IPS-18a (cell line): ENCODE measurements around the gene CFAP57.
"Not testable (repeated sequence)": the region's sequence is repeated elsewhere in the genome, so short reads cannot be mapped to it uniquely, and the experiment has no call there.

ENCODE experiments used
- H3K27ac ChIP-seq: one replicate; pipeline ENCODE4 v1.5.1; 2013; ENCODE audit warnings: low read length
- H3K27me3 ChIP-seq: one replicate; pipeline ENCODE4 v1.6.1; 2013; ENCODE audit warnings: mild to moderate bottlenecking, low read length; ENCODE audit not compliant: control insufficient read depth, insufficient read depth
- H3K36me3 ChIP-seq: one replicate; pipeline ENCODE4 v1.6.1; 2013; ENCODE audit warnings: low read depth, low read length; ENCODE audit not compliant: control insufficient read depth
- H3K4me1 ChIP-seq: one replicate; pipeline ENCODE4 v1.6.1; 2013; ENCODE audit warnings: low read depth, low read length; ENCODE audit not compliant: control insufficient read depth
- H3K4me3 ChIP-seq: one replicate; pipeline ENCODE4 v1.5.1; 2013; ENCODE audit warnings: low read length
- H3K9ac ChIP-seq: one replicate; pipeline ENCODE4 v1.6.1; 2013; ENCODE audit warnings: mild to moderate bottlenecking, low read length, moderate library complexity
- H3K9me3 ChIP-seq: one replicate; pipeline ENCODE4 v1.6.1; 2013; ENCODE audit warnings: low read depth, low read length; ENCODE audit not compliant: control insufficient read depth

The CFAP57 gene

GRCh38 chr1:43171876-43172526, at the start of gene CFAP57, which contains the start of gene EBNA1BP2:
Gene CFAP57, plus strand, starts transcription at chr1:43172330. Its CDS starts 424 bp downstream, at chr1:43172754.
Gene EBNA1BP2, minus strand, starts transcription at chr1:43172290. Its CDS starts 172 bp downstream, at chr1:43172118.
- Histone ChIP-seq H3K9me3 (no peaks in the 10 kb centered on the region), H3K27ac (peak within 1 kb of the TSS; percentile 42), H3K4me3 (peak within 1 kb of the TSS; percentile 91), H3K36me3 (peaks cover 30% of the 10 kb centered on the region), H3K27me3 (peaks cover 15% of the 10 kb centered on the region), H3K9ac (peak within 1 kb of the TSS; percentile 65), H3K4me1 (peaks cover 6% of the 10 kb centered on the region)

DNA sequence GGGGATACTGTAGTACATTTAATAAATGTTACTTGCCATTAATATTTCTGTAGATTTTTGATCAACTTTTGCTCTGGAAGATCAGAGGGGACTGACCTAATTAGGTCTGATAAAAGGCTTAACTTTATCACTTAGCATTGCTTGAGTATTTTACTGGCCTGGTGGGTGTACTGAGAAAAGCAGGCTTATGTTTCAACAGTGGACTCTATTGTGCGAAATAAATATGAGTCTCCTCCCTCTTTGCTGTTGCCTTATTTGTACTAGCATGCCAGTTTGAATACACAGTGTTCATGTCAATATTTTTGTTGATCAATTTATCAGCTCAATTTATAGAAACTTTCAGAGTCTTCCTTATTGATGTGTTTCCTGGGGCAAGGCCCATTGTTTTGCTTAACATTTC, 49.1 kb upstream of the CFAP57 start:
- Histone ChIP-seq H3K36me3 (no peaks in the 10 kb centered on the region), H3K9ac (no peak overlapping the region), H3K4me3 (no peak overlapping the region), H3K9me3 (no peaks in the 10 kb centered on the region), H3K4me1 (peaks cover 5% of the 10 kb centered on the region), H3K27me3 (no peaks in the 10 kb centered on the region), H3K27ac (no peak overlapping the region)

- H3K4me3 ChIP-seq, result no peak overlapping the region
- no peak overlapping the region for H3K27ac ChIP-seq
- peaks cover 9% of the 10 kb centered on the region for H3K36me3 ChIP-seq
- H3K9ac ChIP-seq, result no peak overlapping the region
- peaks cover 6% of the 10 kb centered on the region for H3K9me3 ChIP-seq
- H3K27me3 ChIP-seq, result no peaks in the 10 kb centered on the region
- H3K4me1 ChIP-seq, result no peaks in the 10 kb centered on the region
These were observed 43.3 kb upstream of the CFAP57 start for GRCh38 chr1:43128816-43129215.

DNA sequence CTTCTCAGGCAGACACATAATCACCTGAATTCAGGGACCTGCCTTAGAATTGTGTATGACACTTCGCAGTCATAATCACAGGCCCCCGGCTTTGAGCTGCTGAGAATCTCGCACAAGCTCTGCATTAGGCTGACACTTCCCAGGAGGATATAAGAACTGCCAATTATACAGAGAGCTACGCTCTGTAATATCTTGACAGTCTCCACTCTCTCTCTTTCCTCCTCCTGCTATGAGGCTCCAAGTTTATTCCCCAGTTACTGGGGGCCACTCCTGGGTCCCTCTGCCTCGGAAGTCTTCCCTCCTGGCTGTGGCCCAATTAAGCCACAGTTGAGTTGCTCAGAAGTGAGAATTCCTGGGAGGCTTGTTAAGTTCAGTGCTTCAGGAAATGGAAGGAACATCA, 42.7 kb upstream of the CFAP57 start:
- H3K9ac ChIP-seq, result no peak overlapping the region
- H3K27ac ChIP-seq, result no peak overlapping the region
- no peaks in the 10 kb centered on the region for H3K4me1 ChIP-seq
- no peak overlapping the region for H3K4me3 ChIP-seq
- H3K9me3 ChIP-seq, result peaks cover 12% of the 10 kb centered on the region
- H3K36me3 ChIP-seq, result peaks cover 9% of the 10 kb centered on the region
- H3K27me3 ChIP-seq, result no peaks in the 10 kb centered on the region

DNA sequence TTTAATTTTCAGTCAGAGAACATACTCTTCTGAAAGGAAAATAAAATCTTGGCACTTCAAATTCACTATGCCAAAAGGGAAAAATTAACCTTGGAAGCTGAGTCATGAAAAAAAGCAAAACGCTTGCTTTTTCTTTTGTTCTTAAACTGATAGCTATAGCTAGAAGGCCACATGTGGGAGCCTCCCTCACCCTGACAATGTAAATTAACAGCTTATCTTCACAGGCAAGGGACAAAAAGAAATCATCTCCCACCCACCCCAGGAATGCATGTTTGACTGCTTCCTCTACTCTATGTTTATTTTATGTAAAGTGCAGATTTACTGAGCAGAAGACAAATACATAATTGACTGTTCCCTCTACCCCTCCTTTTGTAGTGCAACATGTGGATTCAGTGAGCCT, 38.1 kb upstream of the CFAP57 start:
- no peaks in the 10 kb centered on the region for H3K27me3 ChIP-seq
- H3K4me3 ChIP-seq, result no peak overlapping the region
- H3K9me3 ChIP-seq, result peaks cover 15% of the 10 kb centered on the region
- no peak overlapping the region for H3K9ac ChIP-seq
- H3K27ac ChIP-seq, result no peak overlapping the region
- no peaks in the 10 kb centered on the region for H3K4me1 ChIP-seq
- peaks cover 9% of the 10 kb centered on the region for H3K36me3 ChIP-seq

DNA sequence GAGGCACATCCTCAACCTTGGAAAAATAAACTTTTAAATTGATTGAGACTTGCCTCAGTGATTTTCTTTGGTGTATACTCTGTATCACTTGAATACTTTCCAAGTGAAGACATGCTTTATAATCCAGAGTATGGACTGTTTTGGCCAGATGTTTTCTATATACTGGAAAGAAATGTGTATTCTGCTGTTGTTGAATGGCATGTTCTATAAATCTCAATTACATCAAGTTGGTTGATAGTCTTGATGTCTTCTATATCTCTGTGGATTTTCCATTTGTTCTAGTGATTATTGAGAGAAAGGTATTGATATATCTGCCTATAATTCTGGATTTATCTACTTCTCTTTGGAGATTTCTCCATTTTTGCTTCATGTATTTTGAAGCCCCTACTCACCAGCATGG, 37.5 kb upstream of the CFAP57 start:
- H3K27me3 ChIP-seq, result no peaks in the 10 kb centered on the region
- H3K36me3 ChIP-seq, result peaks cover 9% of the 10 kb centered on the region
- no peak overlapping the region for H3K9ac ChIP-seq
- no peaks in the 10 kb centered on the region for H3K4me1 ChIP-seq
- H3K4me3 ChIP-seq, result no peak overlapping the region
- H3K9me3 ChIP-seq, result peaks cover 15% of the 10 kb centered on the region
- H3K27ac ChIP-seq, result no peak overlapping the region

GRCh38 chr1:43135857-43136781, 36.0 kb upstream of the CFAP57 start:
- Histone ChIP-seq H3K27ac (no peak overlapping the region), H3K4me3 (no peak overlapping the region), H3K9ac (no peak overlapping the region)

GRCh38 chr1:43137445-43138052, 34.6 kb upstream of the CFAP57 start:
- Histone ChIP-seq H3K36me3 (no peaks in the 10 kb centered on the region), H3K27me3 (no peaks in the 10 kb centered on the region), H3K9me3 (peaks cover 15% of the 10 kb centered on the region), H3K27ac (no peak overlapping the region), H3K4me1 (no peaks in the 10 kb centered on the region), H3K4me3 (no peak overlapping the region), H3K9ac (no peak overlapping the region)

More at GRCh38 chr1:43135857-43136781, 36.0 kb upstream of the CFAP57 start:
- H3K36me3 ChIP-seq, result peaks cover 2% of the 10 kb centered on the region
- H3K27me3 ChIP-seq, result no peaks in the 10 kb centered on the region
- no peaks in the 10 kb centered on the region for H3K4me1 ChIP-seq
- H3K9me3 ChIP-seq, result peaks cover 15% of the 10 kb centered on the region

GRCh38 chr1:43139295-43139694, 32.8 kb upstream of the CFAP57 start:
- not testable (repeated sequence) for H3K9me3 ChIP-seq, H3K4me1 ChIP-seq, H3K27ac ChIP-seq, H3K9ac ChIP-seq, H3K4me3 ChIP-seq, H3K27me3 ChIP-seq, H3K36me3 ChIP-seq

DNA sequence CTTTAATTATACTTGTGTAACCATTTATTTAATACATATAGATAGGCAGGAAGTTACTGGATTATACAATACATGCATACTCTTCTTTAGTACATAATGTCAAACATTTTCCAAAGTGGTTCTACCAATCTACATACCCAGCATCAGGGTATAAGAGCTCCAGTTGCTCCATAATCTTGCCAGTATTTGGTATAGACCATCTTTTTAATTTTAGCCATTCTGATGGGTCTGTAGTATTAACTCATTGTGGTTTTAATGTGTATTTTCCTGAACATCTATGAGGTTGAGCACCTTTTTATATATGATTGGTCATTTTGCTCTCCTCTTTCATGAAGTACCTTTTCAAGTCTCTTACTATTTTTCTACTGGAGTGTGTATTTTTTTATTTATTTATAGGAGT, 32.1 kb upstream of the CFAP57 start:
- no peak overlapping the region for H3K9ac ChIP-seq
- H3K36me3 ChIP-seq, result no peaks in the 10 kb centered on the region
- H3K27ac ChIP-seq, result no peak overlapping the region
- no peaks in the 10 kb centered on the region for H3K4me1 ChIP-seq
- H3K9me3 ChIP-seq, result no peaks in the 10 kb centered on the region
- H3K27me3 ChIP-seq, result no peaks in the 10 kb centered on the region
- no peak overlapping the region for H3K4me3 ChIP-seq

- Histone ChIP-seq H3K27ac (no peak overlapping the region), H3K9me3 (no peaks in the 10 kb centered on the region), H3K4me1 (no peaks in the 10 kb centered on the region)
These were observed 31.5 kb upstream of the CFAP57 start for GRCh38 chr1:43140583-43140982.

More at GRCh38 chr1:43140583-43140982, 31.5 kb upstream of the CFAP57 start:
- Histone ChIP-seq H3K27me3 (no peaks in the 10 kb centered on the region), H3K36me3 (no peaks in the 10 kb centered on the region), H3K9ac (no peak overlapping the region), H3K4me3 (no peak overlapping the region)
